Motor neuron (in vitro differentiated cells): ENCODE data around the gene CHRNA7. TPM values are rescaled to one million over a fixed set of nuclear protein-coding genes. Genes with fewer than 3 reads are reported as not detected.

Experiments
- ATAC-seq, 8 experiments: fragments of 200-7000 bp; cut with Tn5 transposase; replicated peaks in 6 of 8; 2 replicates each; pipeline ENCODE4 v1.8.0; 2021; ENCODE audit warnings: mild to moderate bottlenecking in 8 of 8, moderate library complexity in 8 of 8
- H3K27ac ChIP-seq, 2 donors: fragments of 250-450 bp; sonication (Bioruptor Pico); 2 replicates each; pipeline ENCODE4 v1.9.0; 2021; ENCODE audit warnings: antibody characterized with exemption in 2 of 2, mild to moderate bottlenecking in 2 of 2, moderate library complexity in 1 of 2
- H3K4me1 ChIP-seq, 2 donors: fragments of 250-450 bp; sonication (Bioruptor Pico); replicated peaks in 1 of 2; 2 replicates each; pipeline ENCODE4 v1.6.1; 2021; ENCODE audit warnings: antibody characterized with exemption in 2 of 2, mild to moderate bottlenecking in 2 of 2, moderate library complexity in 1 of 2
- H3K4me3 ChIP-seq, 5 donors: fragments of 250-450 bp; sonication (Bioruptor Pico); 2 replicates each; pipeline ENCODE4 v1.9.0; 2021; ENCODE audit warnings: antibody characterized with exemption in 5 of 5, mild to moderate bottlenecking in 5 of 5, moderate library complexity in 4 of 5
- WGBS, 10 experiments: fragments of 450-650 bp; shearing (Covaris generic); methylation state at CpG; one replicate each; pipeline ENCODE4 v1.0.0; 2022; 5-methylcytosine and 5-hydroxymethylcytosine counted together
- in situ Hi-C, 9 experiments: fragments of 400-800 bp; cut with MboI; loops; one replicate each; pipeline ENCODE4 v1.15.0; 2021; ENCODE audit warnings: low sequenced_read_pairs in 9 of 9, low pct_unique_long_range_greater_than_20kb in 2 of 9; ENCODE audit not compliant: unreplicated experiment in 9 of 9
- total RNA-seq, 8 experiments: library from RNA; unstranded; fragments of 300-600 nt; gene quantifications; 2 replicates each; pipeline versions ENCODE4 v1.2.3 to v1.2.4, GENCODE V29; 2022

CHRNA7 gene
- total RNA-seq, 8 experiments from 2014 or later: 0.61 to 7.7 (median 5.1) TPM

DNA sequence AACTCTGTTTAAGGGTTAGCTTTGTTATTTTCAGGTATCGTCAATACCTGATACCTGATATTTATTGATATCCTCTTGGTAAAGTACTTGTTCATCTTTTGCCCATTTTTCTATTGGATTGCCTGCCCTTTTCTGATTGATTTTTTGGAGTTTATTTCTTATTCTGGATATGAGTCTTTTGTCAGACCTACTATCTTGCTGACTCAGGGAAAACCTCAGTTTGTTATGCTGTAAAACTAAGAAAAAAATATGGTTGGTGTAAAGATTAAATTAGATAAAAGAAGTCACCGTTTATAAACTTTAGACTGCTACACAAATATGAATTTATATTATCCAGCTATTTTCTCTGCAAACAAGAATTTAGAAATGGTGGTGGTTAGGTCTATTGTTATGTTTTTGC, 65.9 kb downstream of the CHRNA7 start:
- peaks cover 33 to 43% of the 10 kb centered on the region in 2 donors for H3K4me1 ChIP-seq
- no peak overlapping the region for H3K4me3 ChIP-seq
- peak overlapping the region in 1 of 2 donors; percentile 80 for H3K27ac ChIP-seq
- no peak for ATAC-seq
- 10 to 100% (median 84%) methylated on average over 1 to 2 of the region's 2 CpGs for WGBS, 10 experiments
- in situ Hi-C loops: no loop called here

DNA sequence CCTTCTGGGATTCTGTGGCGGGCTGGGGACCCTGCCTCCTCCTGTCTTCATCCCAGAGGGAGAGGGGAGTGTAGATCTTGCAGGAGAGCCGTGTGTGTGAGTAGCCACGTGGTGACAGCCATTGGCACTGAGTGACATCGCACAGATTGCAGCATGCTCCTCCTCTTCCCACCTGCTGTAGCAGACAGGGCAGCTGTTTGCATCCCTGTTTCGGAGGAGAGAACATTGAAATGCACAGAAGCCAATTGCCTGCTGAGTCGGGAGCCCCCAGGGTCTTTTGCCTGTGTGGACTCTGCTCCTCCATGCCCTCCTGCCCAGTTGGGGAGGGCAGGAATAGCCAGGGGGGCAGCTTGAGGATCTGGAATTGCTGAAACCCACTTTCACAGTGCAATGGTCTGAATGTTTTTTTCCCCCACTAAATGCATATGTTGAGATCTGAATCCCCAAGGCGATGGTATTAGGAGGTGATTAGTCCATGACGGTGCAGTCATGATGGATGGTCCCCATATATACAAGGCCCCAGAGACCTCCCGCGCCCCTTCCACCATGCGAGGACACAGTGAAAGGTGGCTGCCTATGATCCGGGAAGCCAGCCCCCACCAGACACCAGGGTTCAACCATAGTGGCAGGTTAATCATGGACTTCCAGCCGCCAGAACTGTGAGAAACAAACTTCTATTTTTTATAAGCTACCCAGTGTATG, 66.8 kb downstream of the CHRNA7 start:
- WGBS, 10 experiments: 0 to 37% (median 19%) methylated on average over 1 to 7 of the region's 13 CpGs; no CpG with 5 or more reads in 4 of the 10 experiments
- H3K4me1 ChIP-seq: peaks cover 36 to 45% of the 10 kb centered on the region in 2 donors
- in situ Hi-C loops: no loop called here
- peak overlapping the region; percentile 80 to 87 for H3K27ac ChIP-seq
- ATAC-seq: peak in 5 of 8 experiments; percentile 88 to 95 (median 92)
- no peak overlapping the region for H3K4me3 ChIP-seq

DNA sequence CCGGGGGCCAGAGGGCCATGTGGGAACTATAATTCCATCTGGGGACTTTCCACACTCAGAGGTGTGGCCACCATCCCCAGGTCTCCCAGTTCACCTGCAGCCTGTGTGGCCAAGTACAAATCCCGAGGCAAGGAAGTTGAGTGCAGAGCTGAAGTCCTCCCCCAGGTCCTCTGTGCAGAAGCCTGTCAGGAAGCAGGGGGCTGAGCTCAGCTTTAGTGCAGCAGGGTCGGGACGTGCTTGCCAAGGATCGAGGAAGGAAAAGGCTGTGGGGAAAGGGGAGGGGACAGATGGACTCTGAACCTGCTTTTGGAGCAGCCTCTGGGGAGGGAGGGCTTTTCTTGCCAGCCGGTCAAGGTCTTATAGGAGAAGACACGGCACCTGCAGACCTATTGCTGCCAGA, 67.7 kb downstream of the CHRNA7 start:
- no peak for ATAC-seq

DNA sequence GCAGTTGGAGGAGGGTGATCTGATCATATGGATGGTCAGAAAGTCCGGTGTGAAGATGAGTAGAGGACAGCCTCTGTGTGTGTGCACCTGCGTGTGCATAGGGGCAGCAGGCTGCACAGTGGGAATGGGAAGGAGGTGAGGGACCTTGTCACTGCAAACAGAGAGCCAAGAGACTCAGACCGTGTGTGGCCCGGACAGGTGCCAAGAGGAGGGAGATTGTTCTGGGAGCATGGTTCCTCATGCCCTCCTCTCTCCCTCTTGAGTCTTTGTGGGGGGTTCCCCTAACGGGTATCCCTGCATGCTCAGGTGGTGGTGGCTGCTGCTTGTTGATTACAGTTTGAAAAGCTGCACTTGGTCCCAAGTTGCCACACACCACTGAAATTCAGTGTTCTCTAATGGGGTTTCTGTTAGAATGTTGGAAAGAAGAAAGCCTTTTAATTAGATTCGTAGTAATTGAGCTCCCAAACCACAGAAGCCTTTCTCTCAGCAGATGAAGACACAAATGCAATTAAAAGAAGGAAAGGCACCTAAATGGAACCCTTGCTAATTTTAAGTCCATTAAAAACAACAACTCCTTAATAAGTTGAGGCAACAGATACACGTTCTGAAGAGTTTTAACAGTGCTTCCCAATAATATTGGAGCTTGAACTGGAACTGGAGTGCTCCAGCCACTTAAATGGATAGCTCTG, 68.9 kb downstream of the CHRNA7 start:
- in situ Hi-C loops: no loop called here
- no peak for ATAC-seq
- H3K27ac ChIP-seq: no peak overlapping the region
- 0 to 100% (median 47%) methylated on average over 1 to 4 of the region's 7 CpGs for WGBS, 10 experiments
- peaks cover 36 to 45% of the 10 kb centered on the region in 2 donors for H3K4me1 ChIP-seq
- H3K4me3 ChIP-seq: no peak overlapping the region

More for the DNA sequence above, 67.7 kb downstream of the CHRNA7 start:
- in situ Hi-C loops: no loop called here
- H3K27ac ChIP-seq: peak overlapping the region; percentile 1 to 25
- 0 to 68% (median 40%) methylated on average over 1 to 4 of the region's 7 CpGs; no CpG with 5 or more reads in 6 of the 10 experiments for whole genome bisulfite sequencing, 10 experiments
- no peak overlapping the region for H3K4me3 ChIP-seq
- H3K4me1 ChIP-seq: peaks cover 36 to 45% of the 10 kb centered on the region in 2 donors

DNA sequence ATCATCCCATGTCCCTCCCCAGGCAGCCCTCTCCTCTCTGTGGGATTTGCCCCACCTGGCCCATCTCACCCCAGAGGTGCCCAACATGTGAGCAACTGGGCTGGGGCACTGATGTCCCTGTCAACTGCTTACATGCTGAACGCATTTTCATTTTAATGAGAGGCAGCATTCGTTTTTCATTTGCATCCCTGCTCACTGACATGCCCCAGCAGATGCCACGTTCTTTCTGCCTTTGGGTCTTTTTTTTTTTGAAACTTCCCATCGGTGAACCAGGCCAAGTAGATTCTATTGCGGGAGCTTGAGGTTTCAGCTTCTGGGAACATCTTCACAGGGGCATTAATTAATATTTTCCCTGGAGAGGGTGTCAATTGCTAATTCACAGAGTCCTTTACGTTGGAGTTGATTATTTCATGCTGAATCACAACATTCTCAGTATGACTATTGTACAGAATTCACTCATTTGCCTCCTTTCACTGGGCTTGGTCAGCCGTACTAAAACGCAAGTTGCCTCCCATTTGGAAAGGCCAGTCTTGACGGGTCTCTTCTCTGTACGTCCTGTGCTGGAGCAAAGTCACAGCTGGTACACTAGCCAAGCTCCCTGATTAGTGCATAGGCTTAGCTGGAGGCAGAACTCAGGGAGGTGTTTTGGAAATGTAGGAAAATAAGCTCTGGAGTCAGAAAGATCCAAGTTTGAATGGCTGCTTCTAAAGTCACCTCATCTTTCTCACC, 69.8 kb downstream of the CHRNA7 start:
- Histone ChIP-seq H3K4me1 (peaks cover 36 to 45% of the 10 kb centered on the region in 2 donors), H3K4me3 (no peak overlapping the region), H3K27ac (no peak overlapping the region)
- 0 to 58% (median 12%) methylated on average over 1 to 8 of the region's 10 CpGs; no CpG with 5 or more reads in 2 of the 10 experiments for WGBS, 10 experiments
- peak in 7 of 8 experiments; percentile 30 to 73 (median 48) for ATAC-seq
- in situ Hi-C loops: no loop called here

DNA sequence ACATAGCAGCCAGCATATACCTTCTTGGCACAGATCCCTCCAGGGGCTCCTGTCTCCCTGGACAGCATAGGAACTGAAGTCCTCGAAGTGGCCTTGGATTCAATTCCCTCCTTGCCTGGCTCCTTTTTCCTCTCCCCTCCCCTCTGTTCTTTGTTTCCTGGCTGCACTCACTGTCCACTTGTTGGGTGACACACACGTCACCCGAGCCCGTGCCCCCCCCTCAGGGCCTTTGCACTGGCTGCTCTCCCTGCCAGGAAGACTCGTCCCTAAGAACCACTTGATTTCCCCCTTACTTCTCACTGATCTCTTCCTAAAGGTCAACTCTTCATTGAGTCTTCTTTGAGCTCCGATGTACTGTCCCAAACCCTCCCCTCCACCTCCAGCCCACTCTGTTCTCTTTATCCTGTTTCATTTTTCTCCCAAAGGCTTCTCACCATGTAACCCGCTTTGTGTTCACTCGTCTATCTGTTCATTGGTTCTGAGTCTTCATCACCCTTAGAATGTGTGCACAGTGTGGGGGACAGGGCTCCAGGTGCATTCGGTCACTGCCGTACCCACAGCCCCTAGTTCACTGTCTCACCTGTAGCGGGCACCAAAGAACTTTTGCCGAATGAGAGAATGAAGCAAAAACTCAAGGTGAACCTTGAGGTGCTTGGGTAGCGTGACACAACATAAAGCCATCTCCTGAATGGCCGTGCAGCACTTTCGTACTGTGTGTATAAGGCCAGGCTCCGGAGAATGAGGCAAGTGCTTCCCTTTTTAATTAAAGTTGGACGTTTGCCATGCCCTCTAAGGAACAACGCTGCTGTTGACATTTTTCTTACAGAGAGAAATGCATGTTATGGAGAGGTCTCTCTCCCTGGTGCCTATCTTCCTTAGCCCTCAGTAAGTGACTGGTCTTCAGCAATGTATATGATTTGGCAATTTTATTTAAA, 74.0 kb downstream of the CHRNA7 start:
- Histone ChIP-seq H3K4me3 (no peak overlapping the region), H3K27ac (no peak overlapping the region), H3K4me1 (peaks cover 18 to 27% of the 10 kb centered on the region in 2 donors)
- no peak for ATAC-seq
- 0 to 97% (median 68%) methylated on average over 1 to 12 of the region's 18 CpGs for WGBS, 10 experiments
- in situ Hi-C loops: no loop called here

DNA sequence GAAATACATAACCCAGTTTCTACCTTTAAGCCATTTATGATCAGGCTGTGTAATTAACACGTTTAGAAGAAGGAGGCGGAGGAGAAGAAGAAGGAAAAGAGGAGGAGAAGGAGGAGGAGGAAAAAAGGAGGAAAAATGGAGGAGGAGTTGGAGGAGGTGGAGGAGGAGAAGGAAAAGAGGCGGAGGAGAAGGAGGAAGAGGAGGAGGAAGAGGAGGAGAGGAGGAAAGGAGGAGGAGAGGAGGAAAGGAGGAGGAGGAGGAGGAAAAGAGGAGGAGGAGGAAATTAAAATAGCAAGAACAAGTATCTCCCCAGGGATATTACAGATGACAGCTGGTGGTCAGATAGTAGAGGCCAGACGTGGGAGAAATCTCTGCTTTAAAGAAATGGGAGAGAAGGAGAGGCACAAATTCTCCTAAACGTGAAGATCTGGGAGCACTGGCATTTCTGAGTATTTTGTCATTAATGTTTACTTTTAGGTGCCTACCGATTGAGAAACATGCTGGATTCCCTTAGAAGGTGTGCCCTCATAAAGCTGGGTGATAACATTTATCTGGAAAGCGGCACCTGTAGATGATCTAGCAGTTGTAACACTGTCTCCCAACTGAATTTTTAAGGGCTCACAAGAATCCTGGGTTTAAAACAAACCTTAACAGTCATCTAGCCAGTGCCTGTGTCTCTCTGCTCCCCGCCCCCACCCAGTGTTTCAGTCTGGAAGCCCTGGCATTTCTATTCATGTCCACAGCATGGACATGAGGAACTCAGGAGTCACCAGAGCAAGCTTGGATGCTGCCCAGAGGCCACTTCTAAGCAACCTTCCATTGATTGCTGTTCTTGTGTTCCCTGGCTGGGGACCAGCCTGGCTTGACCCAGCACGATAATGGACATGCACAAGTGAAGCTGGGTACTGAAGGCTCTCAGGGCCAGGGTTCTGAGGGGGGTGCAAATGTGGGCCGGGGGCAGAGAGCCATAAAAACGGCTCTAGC, 75.2 kb downstream of the CHRNA7 start:
- Histone ChIP-seq H3K4me1 (peaks cover 8 to 15% of the 10 kb centered on the region in 2 donors), H3K27ac (no peak overlapping the region), H3K4me3 (no peak overlapping the region)
- 0 to 93% (median 74%) methylated on average over 1 to 5 of the region's 11 CpGs; no CpG with 5 or more reads in 1 of the 10 experiments for WGBS, 10 experiments
- ATAC-seq: no peak
- in situ Hi-C loops: no loop called here

DNA sequence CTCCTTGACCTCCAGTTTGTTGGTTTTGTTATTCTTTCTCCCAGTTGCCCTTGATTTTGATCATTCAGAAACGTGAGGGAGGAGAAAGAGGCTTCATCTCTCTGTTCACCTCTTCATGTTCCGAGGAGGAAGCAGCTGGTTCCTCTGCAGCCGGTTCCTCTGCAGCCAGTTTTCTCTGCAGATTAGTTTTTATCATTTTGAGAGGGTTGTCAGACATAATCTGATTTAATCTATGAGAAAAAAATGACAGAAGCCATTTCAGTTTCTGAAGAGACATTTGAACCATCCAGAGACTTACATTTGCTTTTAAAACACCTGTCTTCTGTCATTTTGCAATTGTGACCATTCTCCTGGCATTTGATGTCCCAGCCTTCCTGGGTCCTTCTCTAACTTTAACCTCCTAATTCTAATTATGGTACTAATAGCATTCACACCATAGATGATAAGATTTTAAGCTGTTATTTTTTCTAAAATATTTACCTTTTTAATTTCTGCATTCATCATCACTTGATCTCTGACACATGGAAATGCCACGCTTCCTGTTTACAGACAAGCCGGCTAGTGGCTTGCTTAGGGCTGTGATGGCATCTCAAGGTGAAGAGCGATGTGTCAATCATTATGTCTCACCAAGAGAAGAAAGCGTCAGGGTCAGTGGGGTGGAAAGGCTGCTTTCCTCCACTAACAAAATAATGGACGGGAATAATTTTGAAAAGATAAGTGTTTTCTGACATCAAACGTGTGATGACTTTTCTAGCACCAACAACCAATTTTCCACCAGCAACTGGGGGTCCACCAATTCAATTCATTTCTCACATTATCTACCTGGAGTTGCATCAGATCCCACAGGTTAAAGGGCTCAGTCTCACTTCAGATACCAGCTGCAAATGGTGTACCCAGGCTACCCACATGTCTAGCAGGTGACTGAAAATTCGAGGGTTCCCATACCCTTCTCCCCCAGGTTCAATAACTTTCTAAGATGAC, 76.4 kb downstream of the CHRNA7 start:
- 0 to 99% (median 81%) methylated on average over 2 to 7 of the region's 10 CpGs for WGBS, 10 experiments
- H3K27ac ChIP-seq: no peak overlapping the region
- no peak for ATAC-seq
- in situ Hi-C loops: no loop called here
- H3K4me1 ChIP-seq: peaks cover 3 to 8% of the 10 kb centered on the region in 2 donors
- H3K4me3 ChIP-seq: no peak overlapping the region

DNA sequence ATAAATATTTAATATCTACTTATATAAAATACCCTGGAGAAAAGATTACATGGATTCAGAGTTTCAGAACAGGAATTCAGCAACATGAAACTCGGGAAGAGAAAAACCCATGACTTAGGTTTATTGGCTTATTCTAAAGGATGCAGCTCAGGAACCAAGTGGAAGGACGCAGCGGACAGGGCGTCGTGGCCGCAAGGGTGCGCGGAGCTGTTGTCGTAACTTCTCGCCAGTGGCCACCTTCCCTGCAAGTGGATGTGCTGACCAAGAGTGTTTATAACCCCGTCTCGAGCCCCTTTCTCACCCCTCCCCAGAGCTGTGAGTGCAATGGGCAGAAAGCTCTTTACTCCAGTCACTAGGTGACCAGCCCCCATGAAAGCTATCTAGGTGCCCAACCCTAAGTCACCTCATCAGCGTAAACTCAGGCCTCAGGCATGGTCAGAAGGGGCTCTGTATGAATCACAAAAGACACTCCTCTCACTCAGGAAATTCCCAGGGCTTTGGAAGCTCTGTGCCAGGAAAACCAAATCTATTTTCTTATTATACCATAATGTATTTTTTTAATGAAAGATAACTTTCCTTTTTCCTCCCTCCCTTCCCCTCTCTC, 77.3 kb downstream of the CHRNA7 start:
- Histone ChIP-seq H3K4me3 (no peak overlapping the region), H3K4me1 (peaks cover 3 to 8% of the 10 kb centered on the region in 2 donors), H3K27ac (no peak overlapping the region)
- WGBS, 10 experiments: 0 to 100% (median 40%) methylated on average over 1 to 9 of the region's 13 CpGs; no CpG with 5 or more reads in 3 of the 10 experiments
- no peak for ATAC-seq
- in situ Hi-C loops: no loop called here

DNA sequence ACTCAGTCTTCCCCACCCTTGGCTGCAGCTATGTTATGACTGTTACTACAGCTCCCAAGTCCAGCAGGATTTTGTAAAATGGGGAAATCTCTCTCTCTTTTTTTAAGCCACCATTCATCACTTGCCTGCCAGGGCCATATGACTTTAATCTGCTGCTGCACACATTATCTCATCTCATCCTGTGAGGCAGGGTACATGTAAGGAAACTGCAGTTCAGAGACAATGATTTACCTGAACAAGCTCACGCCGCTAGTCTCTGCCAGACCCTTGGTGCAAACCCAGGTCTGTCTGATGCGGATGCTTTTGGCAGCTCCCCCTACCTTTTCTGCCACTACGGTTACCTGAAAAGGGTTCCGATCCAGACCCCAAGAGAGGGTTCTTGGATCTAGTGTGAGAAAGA, 78.3 kb downstream of the CHRNA7 start:
- Histone ChIP-seq H3K4me1 (peaks cover 3 to 8% of the 10 kb centered on the region in 2 donors), H3K4me3 (no peak overlapping the region), H3K27ac (no peak overlapping the region)
- ATAC-seq: peak in 3 of 8 experiments; percentile 46 to 70 (median 62)
- in situ Hi-C loops: no loop called here
- WGBS, 10 experiments: 0 to 100% (median 100%) methylated on average over 2 to 4 of the region's 5 CpGs; no CpG with 5 or more reads in 3 of the 10 experiments
